Measurements from ENCODE around the gene DDX10.
"Not testable (repeated sequence)": the region's sequence is repeated elsewhere in the genome, so short reads cannot be mapped to it uniquely, and the experiment has no call there.

The DDX10 gene

GRCh38 chr11:108823960-108824359, 159.1 kb downstream of the DDX10 start:
- DNase-seq (ENCODE audit: low read depth in 3 of 3): not testable (repeated sequence)

DNA sequence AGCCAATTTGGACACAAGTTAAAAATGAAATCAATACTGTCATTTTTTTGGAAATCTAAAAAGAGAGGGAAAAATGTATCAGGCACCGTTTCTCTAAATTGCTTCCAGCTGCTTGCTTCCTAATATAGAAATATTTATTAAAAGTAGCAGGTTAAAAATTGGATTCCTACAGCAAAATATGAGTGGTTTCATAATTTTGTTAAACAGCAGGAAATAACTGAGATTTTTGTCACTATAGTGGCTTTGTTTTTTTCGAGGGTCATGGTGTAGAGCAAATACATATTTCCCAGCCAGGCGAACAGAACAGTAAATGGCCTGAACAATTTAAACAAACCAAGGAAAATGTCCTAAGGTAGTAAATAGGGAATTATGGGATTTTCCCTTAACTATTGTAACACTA, 159.7 kb downstream of the DDX10 start:
- no peak for DNase-seq (ENCODE audit: low read depth in 3 of 3)

- DNase-seq (ENCODE audit: low read depth in 3 of 3): no peak
Observed at GRCh38 chr11:108825381-108825780, 160.5 kb downstream of the DDX10 start.

DNA sequence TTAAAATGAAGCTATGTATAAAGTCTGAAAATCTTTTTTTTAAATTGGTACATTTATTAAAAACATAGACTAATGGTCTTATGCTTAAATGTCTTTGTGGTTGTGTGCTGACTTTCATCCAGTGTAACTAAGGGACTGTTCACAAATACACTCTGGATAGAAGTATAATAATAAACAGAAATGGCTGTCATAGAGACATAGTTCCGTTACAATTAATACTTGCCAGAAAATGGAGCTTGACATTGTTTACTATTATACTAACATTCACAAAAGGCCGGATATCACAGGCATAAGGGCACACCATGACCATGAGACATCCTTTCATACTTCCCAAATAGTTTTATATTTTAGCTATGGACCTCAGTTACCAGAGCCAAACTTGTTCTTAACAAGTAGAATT, 161.3 kb downstream of the DDX10 start:
- DNase-seq (ENCODE audit: low read depth in 3 of 3): no peak

- DNase-seq (ENCODE audit: low read depth in 3 of 3): no peak
Observed at GRCh38 chr11:108835624-108836023, 170.8 kb downstream of the DDX10 start.

DNA sequence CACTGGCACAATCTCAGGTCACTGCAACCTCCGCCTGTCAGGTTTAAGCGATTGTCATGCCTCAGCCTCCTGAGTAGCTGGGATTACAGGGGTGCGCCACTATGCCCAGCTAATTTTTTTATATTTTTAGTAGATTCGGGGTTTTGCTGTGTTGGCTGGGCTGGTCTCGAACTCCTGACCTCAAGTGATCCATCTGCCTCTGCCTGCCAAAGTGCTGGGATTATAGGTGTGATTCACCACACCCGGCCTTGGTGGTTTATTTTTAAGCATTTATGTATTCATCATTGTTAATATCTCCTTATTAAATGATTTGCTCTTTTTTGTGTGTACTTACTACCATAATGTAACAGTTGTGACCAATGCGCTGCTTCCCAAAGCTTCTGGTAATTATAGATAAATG, 171.7 kb downstream of the DDX10 start:
- no peak for DNase-seq (ENCODE audit: low read depth in 3 of 3)

DNA sequence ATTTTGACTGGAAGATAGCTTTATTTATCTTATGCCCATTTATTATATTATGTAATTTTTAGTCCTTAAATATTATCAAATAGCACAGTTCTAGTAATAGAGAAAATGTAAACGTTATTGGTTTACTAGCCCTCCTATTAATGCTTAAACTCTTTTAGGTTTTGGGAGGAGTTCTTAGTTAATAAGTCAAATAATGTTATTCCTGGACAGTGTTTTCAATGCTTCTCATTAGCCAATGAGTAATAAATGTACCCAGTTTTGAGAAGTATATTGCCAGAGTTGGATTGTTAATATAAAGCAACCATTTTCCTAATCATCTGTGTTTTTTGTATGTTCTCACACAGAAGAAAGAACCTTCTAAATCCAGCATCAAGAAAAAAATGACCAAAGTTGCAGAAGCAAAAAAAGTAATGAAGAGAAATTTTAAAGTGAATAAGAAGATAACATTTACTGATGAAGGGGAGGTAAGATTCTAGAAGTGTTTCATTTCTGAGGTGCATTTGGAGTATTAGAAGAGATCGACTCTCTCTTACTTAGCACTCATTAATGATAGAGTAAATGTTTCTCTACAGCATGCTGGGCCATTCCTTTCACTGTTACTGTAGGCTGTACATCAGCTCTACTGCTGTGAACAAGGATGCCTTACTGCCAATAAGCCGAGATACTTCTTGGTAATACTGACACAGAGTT, 173.4 kb downstream of the DDX10 start:
- no peak for DNase-seq (ENCODE audit: low read depth in 3 of 3)

- no peak for DNase-seq (ENCODE audit: low read depth in 3 of 3)
Observed at GRCh38 chr11:108838792-108839105, 173.9 kb downstream of the DDX10 start.

- no peak for DNase-seq (ENCODE audit: low read depth in 3 of 3)
Observed at GRCh38 chr11:108846009-108846408, 181.1 kb downstream of the DDX10 start.

DNA sequence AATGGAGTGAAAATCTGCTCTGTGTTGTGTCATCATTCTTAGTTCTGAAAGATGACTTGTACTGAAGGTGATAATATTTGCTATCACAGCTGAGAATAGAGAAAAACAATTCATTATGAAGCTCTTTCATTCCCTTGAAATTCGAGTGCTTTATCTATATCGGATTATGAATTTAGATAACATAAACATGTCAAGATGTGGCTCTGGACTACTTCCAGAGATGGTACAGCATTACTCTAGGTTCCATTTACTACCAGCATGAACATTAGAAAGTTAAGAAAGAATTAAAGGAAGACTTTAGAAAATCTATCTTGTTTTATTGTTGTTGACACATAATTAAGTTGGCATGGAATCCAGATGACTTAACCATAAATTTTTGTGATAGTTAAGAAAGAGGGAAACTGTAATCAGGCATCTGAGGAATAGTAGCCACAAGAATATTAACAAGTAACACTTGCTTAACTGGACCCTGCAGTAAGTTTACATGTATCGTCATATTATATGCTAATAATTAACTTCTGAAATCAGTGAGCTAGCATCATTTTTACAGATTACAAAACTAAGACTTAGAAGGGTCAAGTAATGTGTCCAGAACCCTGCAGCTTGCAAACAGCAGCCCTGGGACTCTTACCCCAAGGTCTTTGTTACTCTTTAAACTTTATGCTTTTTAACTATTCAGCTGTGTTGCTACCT, 182.6 kb downstream of the DDX10 start:
- DNase-seq (ENCODE audit: low read depth in 3 of 3): no peak

- no peak for DNase-seq (ENCODE audit: low read depth in 3 of 3)
Observed at GRCh38 chr11:108851781-108852180, 186.9 kb downstream of the DDX10 start.

DNA sequence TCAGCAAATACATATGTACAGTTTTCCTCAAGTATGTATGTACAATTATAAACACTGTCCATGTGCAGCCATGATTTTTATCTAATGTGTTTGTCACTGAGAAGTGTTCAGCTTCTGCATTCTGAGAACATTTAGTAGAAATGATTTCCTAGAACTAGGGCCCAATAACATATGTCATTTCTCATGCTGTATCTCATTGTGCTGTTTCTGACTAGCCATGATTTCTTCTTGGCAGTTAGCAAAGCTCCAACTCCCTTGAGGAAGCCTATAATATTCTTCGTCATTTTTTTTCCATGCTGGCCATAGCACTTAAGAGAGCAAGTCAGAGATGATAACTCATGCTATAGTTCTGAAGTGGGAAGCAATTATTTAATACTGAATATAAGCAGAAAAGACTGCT, 187.8 kb downstream of the DDX10 start:
- no peak for DNase-seq (ENCODE audit: low read depth in 3 of 3)

DNA sequence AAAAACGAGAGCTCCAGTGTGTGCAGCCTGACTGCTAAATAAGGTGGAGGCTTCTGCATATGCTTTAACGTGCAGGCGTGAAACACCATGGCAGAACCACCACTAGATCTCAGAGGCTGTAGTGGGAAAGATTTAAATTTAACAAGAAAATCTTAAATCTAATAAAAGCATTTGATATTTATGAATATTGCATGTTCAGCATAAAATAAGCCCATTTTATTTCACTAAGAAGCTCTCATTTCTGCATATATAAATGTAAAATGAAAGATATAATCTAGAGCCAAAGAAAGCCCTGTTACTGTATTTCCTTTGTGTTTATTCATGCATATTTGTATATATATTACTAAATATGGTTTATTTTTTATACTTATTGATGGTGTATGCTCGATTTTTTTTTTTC, 188.3 kb downstream of the DDX10 start:
- no peak for DNase-seq (ENCODE audit: low read depth in 3 of 3)

DNA sequence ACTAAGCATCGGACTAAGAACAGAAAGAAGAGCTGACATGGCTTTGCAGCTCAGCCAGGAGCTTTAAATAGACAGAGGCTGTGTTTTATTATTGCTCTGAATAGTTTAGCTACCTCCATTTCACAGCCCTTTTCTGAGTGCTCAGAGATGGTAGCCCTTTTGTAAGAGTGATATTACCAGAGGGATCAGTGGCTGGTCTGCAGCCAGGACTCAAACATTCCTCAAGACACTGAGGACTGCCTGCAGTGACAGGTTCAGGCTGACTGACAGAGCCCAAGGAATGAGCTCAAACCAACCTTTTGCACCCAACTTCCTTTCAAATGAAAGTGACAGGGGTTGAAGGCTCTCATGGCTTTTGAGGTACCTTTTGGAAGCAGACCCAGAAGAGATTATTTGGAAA, 189.0 kb downstream of the DDX10 start:
- DNase-seq (ENCODE audit: low read depth in 3 of 3): no peak

GRCh38 chr11:108854346-108854745, 189.5 kb downstream of the DDX10 start:
- DNase-seq (ENCODE audit: low read depth in 3 of 3): no peak

DNA sequence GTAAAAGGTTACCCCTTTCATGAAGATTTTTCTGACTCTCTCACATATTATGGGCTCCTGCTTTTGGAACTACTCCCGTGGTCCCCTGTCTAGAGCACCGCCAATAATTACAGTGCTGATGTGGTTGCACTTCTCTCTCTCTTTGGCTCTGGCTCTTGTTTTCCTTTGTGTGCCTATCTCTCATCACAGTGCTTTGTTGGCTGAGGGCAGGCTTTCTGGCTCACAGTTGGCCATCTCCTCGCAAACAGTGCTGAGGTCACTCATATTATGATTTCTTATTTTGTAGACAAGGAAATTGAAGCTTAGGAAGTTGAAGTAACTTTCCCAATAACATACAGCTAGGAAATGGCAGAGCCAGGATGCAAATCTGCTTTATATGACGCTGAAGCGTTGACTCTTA, 192.5 kb downstream of the DDX10 start:
- no peak for DNase-seq (ENCODE audit: low read depth in 3 of 3)

GRCh38 chr11:108858622-108859021, 193.8 kb downstream of the DDX10 start:
- DNase-seq (ENCODE audit: low read depth in 3 of 3): no peak

GRCh38 chr11:108859510-108859909, 194.6 kb downstream of the DDX10 start:
- no peak for DNase-seq (ENCODE audit: low read depth in 3 of 3)

DNA sequence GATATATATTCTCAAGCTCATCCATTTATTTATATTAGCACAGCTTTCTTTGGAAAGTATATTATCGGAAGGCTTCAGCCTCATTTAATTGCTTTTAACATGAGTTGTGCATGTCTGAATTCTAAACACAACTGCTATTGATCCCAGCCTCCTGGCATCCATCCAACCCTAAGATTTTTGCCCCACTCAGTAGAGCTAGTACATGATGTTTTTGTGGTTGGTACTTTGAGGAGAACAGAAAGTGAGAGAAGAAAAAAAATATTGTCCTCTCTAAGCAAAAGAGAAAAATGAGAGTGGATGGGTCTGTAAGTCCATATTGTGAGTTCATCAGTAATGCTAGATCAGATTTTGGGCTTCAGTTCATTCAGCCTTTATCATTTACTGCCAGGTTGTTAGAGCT, 198.7 kb downstream of the DDX10 start:
- no peak for DNase-seq (ENCODE audit: low read depth in 3 of 3)

DNA sequence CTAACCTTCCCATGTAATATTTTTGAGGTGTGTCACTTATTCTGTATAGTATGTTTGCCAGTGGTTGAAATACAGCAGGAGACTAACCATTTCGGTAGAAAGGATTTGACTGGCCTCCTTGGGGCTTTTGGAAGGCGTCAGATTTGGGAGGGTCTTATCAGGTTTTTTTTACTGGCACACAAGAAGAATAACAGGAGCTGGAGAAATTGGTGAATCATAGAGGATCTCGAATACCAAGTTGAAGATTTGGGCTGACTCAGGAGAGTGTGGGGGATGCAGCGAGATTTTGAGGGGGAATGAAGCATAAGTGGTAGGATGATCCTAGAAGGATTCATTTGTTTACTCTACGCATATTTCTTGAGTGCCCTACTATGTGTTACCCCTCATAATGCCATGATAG, 200.5 kb downstream of the DDX10 start:
- no peak for DNase-seq (ENCODE audit: low read depth in 3 of 3)

DNA sequence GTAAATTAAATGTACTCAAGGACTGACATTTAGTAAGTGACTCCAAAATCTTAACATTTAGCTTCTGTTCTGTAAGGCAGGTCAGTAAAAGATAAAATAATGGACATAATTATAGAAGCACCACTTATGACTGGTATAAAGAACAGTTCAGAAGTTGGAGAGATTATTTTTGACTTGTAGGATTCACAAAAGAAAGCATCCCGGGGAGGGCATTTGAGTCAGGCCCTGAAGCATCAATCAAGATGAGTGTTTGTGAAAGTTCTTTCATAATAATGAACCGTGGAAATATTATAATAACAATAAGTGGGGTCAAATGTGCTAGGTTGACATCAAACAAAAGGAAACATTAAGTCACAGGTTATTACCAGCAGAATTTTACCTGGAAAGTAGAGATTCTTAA, 201.9 kb downstream of the DDX10 start:
- no peak for DNase-seq (ENCODE audit: low read depth in 3 of 3)

GRCh38 chr11:108870373-108871020, 205.6 kb downstream of the DDX10 start:
- no peak for DNase-seq (ENCODE audit: low read depth in 3 of 3)

GRCh38 chr11:108871152-108871551, 206.3 kb downstream of the DDX10 start:
- no peak for DNase-seq (ENCODE audit: low read depth in 3 of 3)
